ENCODE data around the gene GAB2.

GAB2 gene

GRCh38 chr11:78336877-78337553, 80.6 kb downstream of the GAB2 start:
- no peaks in the 10 kb centered on the region for H3K9me3 ChIP-seq (ENCODE audit: insufficient read depth, low read depth, low read length)
- H3K4me1 ChIP-seq (ENCODE audit: insufficient read depth, low read length), result 0 out of 2 replicates have a peak, but pooled peaks cover 4% of the 10 kb centered on the region
- no peaks in the 10 kb centered on the region for H3K27me3 ChIP-seq (ENCODE audit: insufficient read depth, low read length)
- H3K9ac ChIP-seq (ENCODE audit: low read depth, low read length), result no peak overlapping the region
- H3K4me3 ChIP-seq (ENCODE audit: low read length), result no peak overlapping the region
- H3K27ac ChIP-seq (ENCODE audit: low read length), result no peak overlapping the region
- no peaks in the 10 kb centered on the region for H3K36me3 ChIP-seq (ENCODE audit: insufficient read depth, low read depth, low read length)

- Histone ChIP-seq H3K9me3 (ENCODE audit: insufficient read depth, low read depth, low read length) (no peaks in the 10 kb centered on the region), H3K36me3 (ENCODE audit: insufficient read depth, low read depth, low read length) (no peaks in the 10 kb centered on the region), H3K4me3 (ENCODE audit: low read length) (no peak overlapping the region), H3K4me1 (ENCODE audit: insufficient read depth, low read length) (0 out of 2 replicates have a peak, but pooled peaks cover 4% of the 10 kb centered on the region), H3K27ac (ENCODE audit: low read length) (no peak overlapping the region), H3K9ac (ENCODE audit: low read depth, low read length) (no peak overlapping the region), H3K27me3 (ENCODE audit: insufficient read depth, low read length) (no peaks in the 10 kb centered on the region)
Measured at GRCh38 chr11:78334109-78334508, 83.5 kb downstream of the GAB2 start.

GRCh38 chr11:78332872-78333271, 84.7 kb downstream of the GAB2 start:
- no peak overlapping the region for H3K9ac ChIP-seq (ENCODE audit: low read depth, low read length)
- H3K9me3 ChIP-seq (ENCODE audit: insufficient read depth, low read depth, low read length), result no peaks in the 10 kb centered on the region
- H3K27me3 ChIP-seq (ENCODE audit: insufficient read depth, low read length), result no peaks in the 10 kb centered on the region
- no peak overlapping the region for H3K4me3 ChIP-seq (ENCODE audit: low read length)
- H3K4me1 ChIP-seq (ENCODE audit: insufficient read depth, low read length), result 0 out of 2 replicates have a peak, but pooled peaks cover 4% of the 10 kb centered on the region
- H3K27ac ChIP-seq (ENCODE audit: low read length), result no peak overlapping the region
- H3K36me3 ChIP-seq (ENCODE audit: insufficient read depth, low read depth, low read length), result no peaks in the 10 kb centered on the region

GRCh38 chr11:78332174-78332866, 85.3 kb downstream of the GAB2 start:
- no peaks in the 10 kb centered on the region for H3K36me3 ChIP-seq (ENCODE audit: insufficient read depth, low read depth, low read length)
- no peaks in the 10 kb centered on the region for H3K27me3 ChIP-seq (ENCODE audit: insufficient read depth, low read length)
- no peaks in the 10 kb centered on the region for H3K9me3 ChIP-seq (ENCODE audit: insufficient read depth, low read depth, low read length)
- 0 out of 2 replicates have a peak, but pooled peaks cover 3% of the 10 kb centered on the region for H3K4me1 ChIP-seq (ENCODE audit: insufficient read depth, low read length)
- H3K4me3 ChIP-seq (ENCODE audit: low read length), result no peak overlapping the region
- no peak overlapping the region for H3K27ac ChIP-seq (ENCODE audit: low read length)
- H3K9ac ChIP-seq (ENCODE audit: low read depth, low read length), result no peak overlapping the region

- Histone ChIP-seq H3K4me1 (ENCODE audit: insufficient read depth, low read length) (no peaks in the 10 kb centered on the region), H3K27me3 (ENCODE audit: insufficient read depth, low read length) (no peaks in the 10 kb centered on the region), H3K9ac (ENCODE audit: low read depth, low read length) (no peak overlapping the region), H3K9me3 (ENCODE audit: insufficient read depth, low read depth, low read length) (no peaks in the 10 kb centered on the region), H3K36me3 (ENCODE audit: insufficient read depth, low read depth, low read length) (no peaks in the 10 kb centered on the region), H3K27ac (ENCODE audit: low read length) (no peak overlapping the region), H3K4me3 (ENCODE audit: low read length) (no peak overlapping the region)
Measured at GRCh38 chr11:78331711-78332110, 85.9 kb downstream of the GAB2 start.

GRCh38 chr11:78330361-78330760, 87.3 kb downstream of the GAB2 start:
- Histone ChIP-seq H3K9me3 (ENCODE audit: insufficient read depth, low read depth, low read length) (no peaks in the 10 kb centered on the region), H3K4me3 (ENCODE audit: low read length) (no peak overlapping the region), H3K36me3 (ENCODE audit: insufficient read depth, low read depth, low read length) (no peaks in the 10 kb centered on the region), H3K27ac (ENCODE audit: low read length) (no peak overlapping the region), H3K9ac (ENCODE audit: low read depth, low read length) (no peak overlapping the region), H3K27me3 (ENCODE audit: insufficient read depth, low read length) (no peaks in the 10 kb centered on the region), H3K4me1 (ENCODE audit: insufficient read depth, low read length) (no peaks in the 10 kb centered on the region)

- Histone ChIP-seq H3K27me3 (ENCODE audit: insufficient read depth, low read length) (no peaks in the 10 kb centered on the region), H3K9me3 (ENCODE audit: insufficient read depth, low read depth, low read length) (no peaks in the 10 kb centered on the region), H3K9ac (ENCODE audit: low read depth, low read length) (no peak overlapping the region), H3K4me1 (ENCODE audit: insufficient read depth, low read length) (no peaks in the 10 kb centered on the region), H3K36me3 (ENCODE audit: insufficient read depth, low read depth, low read length) (no peaks in the 10 kb centered on the region), H3K27ac (ENCODE audit: low read length) (no peak overlapping the region), H3K4me3 (ENCODE audit: low read length) (no peak overlapping the region)
Measured at GRCh38 chr11:78327945-78328344, 89.7 kb downstream of the GAB2 start.

- no peak overlapping the region for H3K4me3 ChIP-seq (ENCODE audit: low read length)
- H3K27me3 ChIP-seq (ENCODE audit: insufficient read depth, low read length), result no peaks in the 10 kb centered on the region
- H3K9me3 ChIP-seq (ENCODE audit: insufficient read depth, low read depth, low read length), result no peaks in the 10 kb centered on the region
- no peaks in the 10 kb centered on the region for H3K36me3 ChIP-seq (ENCODE audit: insufficient read depth, low read depth, low read length)
- no peak overlapping the region for H3K9ac ChIP-seq (ENCODE audit: low read depth, low read length)
- no peaks in the 10 kb centered on the region for H3K4me1 ChIP-seq (ENCODE audit: insufficient read depth, low read length)
- no peak overlapping the region for H3K27ac ChIP-seq (ENCODE audit: low read length)
Measured at GRCh38 chr11:78325274-78325781, 92.3 kb downstream of the GAB2 start.

GRCh38 chr11:78323363-78323762, 94.3 kb downstream of the GAB2 start:
- Histone ChIP-seq H3K27me3 (ENCODE audit: insufficient read depth, low read length) (no peaks in the 10 kb centered on the region), H3K36me3 (ENCODE audit: insufficient read depth, low read depth, low read length) (no peaks in the 10 kb centered on the region), H3K4me3 (ENCODE audit: low read length) (no peak overlapping the region), H3K9ac (ENCODE audit: low read depth, low read length) (no peak overlapping the region), H3K4me1 (ENCODE audit: insufficient read depth, low read length) (no peaks in the 10 kb centered on the region), H3K9me3 (ENCODE audit: insufficient read depth, low read depth, low read length) (no peaks in the 10 kb centered on the region), H3K27ac (ENCODE audit: low read length) (no peak overlapping the region)

- no peaks in the 10 kb centered on the region for H3K9me3 ChIP-seq (ENCODE audit: insufficient read depth, low read depth, low read length)
- no peak overlapping the region for H3K9ac ChIP-seq (ENCODE audit: low read depth, low read length)
- H3K4me3 ChIP-seq (ENCODE audit: low read length), result no peak overlapping the region
- no peak overlapping the region for H3K27ac ChIP-seq (ENCODE audit: low read length)
- H3K27me3 ChIP-seq (ENCODE audit: insufficient read depth, low read length), result no peaks in the 10 kb centered on the region
- no peaks in the 10 kb centered on the region for H3K4me1 ChIP-seq (ENCODE audit: insufficient read depth, low read length)
- no peaks in the 10 kb centered on the region for H3K36me3 ChIP-seq (ENCODE audit: insufficient read depth, low read depth, low read length)
Measured at GRCh38 chr11:78319453-78319955, 98.1 kb downstream of the GAB2 start.

GRCh38 chr11:78318321-78319114, 99.1 kb downstream of the GAB2 start:
- Histone ChIP-seq H3K27me3 (ENCODE audit: insufficient read depth, low read length) (no peaks in the 10 kb centered on the region), H3K9me3 (ENCODE audit: insufficient read depth, low read depth, low read length) (no peaks in the 10 kb centered on the region), H3K36me3 (ENCODE audit: insufficient read depth, low read depth, low read length) (no peaks in the 10 kb centered on the region), H3K4me1 (ENCODE audit: insufficient read depth, low read length) (no peaks in the 10 kb centered on the region), H3K9ac (ENCODE audit: low read depth, low read length) (no peak overlapping the region), H3K4me3 (ENCODE audit: low read length) (no peak overlapping the region), H3K27ac (ENCODE audit: low read length) (no peak overlapping the region)

All from iPS-20b (cell line).